HCT116 (cell line): ENCODE data around the gene SLC25A30.
"Not testable (repeated sequence)": the region's sequence is repeated elsewhere in the genome, so short reads cannot be mapped to it uniquely, and the experiment has no call there.

Experiments
- ATF3 ChIP-seq: IDR thresholded peaks from 2 replicates; pipeline ENCODE4 v1.6.1; 2012
- CTCF ChIP-seq, 3 experiments: fragments of 200-600 bp in 1 of 3; sonication (generic) in 1 of 3; IDR thresholded peaks in 2 of 3; conservative IDR thresholded peaks in 1 of 3; 2 replicates each; pipeline ENCODE4 v1.5.1; 2012 to 2017; ENCODE audit warnings: low read depth in 2 of 3, low read length in 2 of 3, antibody characterized with exemption in 1 of 3, borderline replicate concordance in 1 of 3, control low read depth in 1 of 3, mild to moderate bottlenecking in 1 of 3, mixed read lengths in 1 of 3, mixed run types in 1 of 3, moderate library complexity in 1 of 3; ENCODE audit not compliant: insufficient read depth in 1 of 3
- EZH2 ChIP-seq: fragments of 200-600 bp; sonication (generic); IDR thresholded peaks from 2 replicates; pipeline ENCODE4 v1.6.1; 2017; ENCODE audit warnings: antibody characterized with exemption, mixed run types
- EZH2phosphoT487 ChIP-seq: fragments of 200-600 bp; IDR thresholded peaks from 2 replicates; pipeline ENCODE4 v1.6.1; 2018; ENCODE audit warnings: antibody characterized with exemption, borderline replicate concordance
- FOSL1 ChIP-seq: IDR thresholded peaks from 2 replicates; pipeline ENCODE4 v1.6.1; 2012; ENCODE audit warnings: low read depth
- JUND ChIP-seq: IDR thresholded peaks from 2 replicates; pipeline ENCODE4 v1.6.1; 2012
- POLR2A ChIP-seq: IDR thresholded peaks from 2 replicates; pipeline ENCODE4 v1.7.0; 2011; ENCODE audit warnings: borderline replicate concordance; ENCODE audit not compliant: insufficient read depth, insufficient read length; ENCODE audit errors: extremely low read depth
- POLR2AphosphoS5 ChIP-seq: IDR thresholded peaks from 2 replicates; pipeline ENCODE4 v1.6.1; 2011; ENCODE audit warnings: mild to moderate bottlenecking, low read depth, low read length, moderate library complexity
- RAD21 ChIP-seq: IDR thresholded peaks from 2 replicates; pipeline ENCODE4 v1.6.1; 2012; ENCODE audit warnings: low read depth, mild to moderate bottlenecking
- SP1 ChIP-seq: IDR thresholded peaks from 2 replicates; pipeline ENCODE4 v1.6.1; 2012; ENCODE audit warnings: low read depth
- TCF7L2 ChIP-seq: IDR thresholded peaks from 2 replicates; pipeline ENCODE4 v1.7.0; 2011; ENCODE audit warnings: borderline replicate concordance, inconsistent platforms; ENCODE audit not compliant: insufficient read depth, insufficient read length; ENCODE audit errors: extremely low read depth
- TF ChIP-seq, protein P1 (sequence below): IDR thresholded peaks from 2 replicates; pipeline ENCODE4 v1.6.1; 2012
- TF ChIP-seq, protein P2 (sequence below): IDR thresholded peaks from 2 replicates; pipeline ENCODE4 v1.6.1; 2012; ENCODE audit warnings: low read depth

DNA sequence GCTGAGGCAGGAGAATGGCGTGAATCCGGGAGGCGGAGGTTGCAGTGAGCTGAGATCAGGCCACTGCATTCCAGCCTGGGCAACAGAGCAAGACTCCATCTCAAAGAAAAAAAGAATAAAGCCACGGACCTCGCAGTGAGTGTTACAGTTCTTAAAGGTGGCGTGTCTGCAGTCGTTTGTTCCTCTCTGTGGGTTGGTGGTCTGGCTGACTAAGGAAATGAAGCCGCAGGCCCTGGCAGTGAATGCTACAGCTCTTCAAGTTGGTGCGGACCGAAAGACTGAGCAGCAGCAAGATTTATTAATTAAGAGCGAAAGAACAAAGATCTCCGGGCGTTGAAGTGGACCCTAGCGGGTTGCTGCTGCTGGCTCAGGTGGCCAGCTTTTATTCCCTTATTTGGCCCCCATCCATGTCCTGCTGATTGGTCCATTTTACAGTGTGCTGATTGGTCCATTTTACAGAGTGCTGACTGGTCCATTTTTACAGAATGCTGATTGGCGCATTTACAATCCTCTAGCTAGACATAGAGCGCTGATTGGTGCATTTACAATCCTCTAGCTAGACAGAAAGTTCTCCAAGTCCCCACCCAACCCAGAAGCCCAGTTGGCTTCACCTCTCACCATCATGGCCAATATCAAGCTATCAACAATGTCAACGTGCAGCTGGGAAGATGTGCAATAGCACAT, 31.1 kb downstream of the SLC25A30 start:
- TF ChIP-seq CTCF (IDR thresholded peaks at IDR 0.05 in 2 of 3, conservative IDR thresholded peaks at IDR 0.05 in 1 of 3; ENCODE audit: borderline replicate concordance in 1 of 3, insufficient read depth in 1 of 3, low read depth in 2 of 3, low read length in 2 of 3); FOSL1; POLR2A; EZH2phosphoT487; JUND; TCF7L2; SP1; POLR2AphosphoS5; RAD21; ATF3; EZH2: not testable (repeated sequence)
- TF ChIP-seq, protein P1, sequence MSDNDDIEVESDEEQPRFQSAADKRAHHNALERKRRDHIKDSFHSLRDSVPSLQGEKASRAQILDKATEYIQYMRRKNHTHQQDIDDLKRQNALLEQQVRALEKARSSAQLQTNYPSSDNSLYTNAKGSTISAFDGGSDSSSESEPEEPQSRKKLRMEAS: not testable (repeated sequence)
- TF ChIP-seq, protein P2, sequence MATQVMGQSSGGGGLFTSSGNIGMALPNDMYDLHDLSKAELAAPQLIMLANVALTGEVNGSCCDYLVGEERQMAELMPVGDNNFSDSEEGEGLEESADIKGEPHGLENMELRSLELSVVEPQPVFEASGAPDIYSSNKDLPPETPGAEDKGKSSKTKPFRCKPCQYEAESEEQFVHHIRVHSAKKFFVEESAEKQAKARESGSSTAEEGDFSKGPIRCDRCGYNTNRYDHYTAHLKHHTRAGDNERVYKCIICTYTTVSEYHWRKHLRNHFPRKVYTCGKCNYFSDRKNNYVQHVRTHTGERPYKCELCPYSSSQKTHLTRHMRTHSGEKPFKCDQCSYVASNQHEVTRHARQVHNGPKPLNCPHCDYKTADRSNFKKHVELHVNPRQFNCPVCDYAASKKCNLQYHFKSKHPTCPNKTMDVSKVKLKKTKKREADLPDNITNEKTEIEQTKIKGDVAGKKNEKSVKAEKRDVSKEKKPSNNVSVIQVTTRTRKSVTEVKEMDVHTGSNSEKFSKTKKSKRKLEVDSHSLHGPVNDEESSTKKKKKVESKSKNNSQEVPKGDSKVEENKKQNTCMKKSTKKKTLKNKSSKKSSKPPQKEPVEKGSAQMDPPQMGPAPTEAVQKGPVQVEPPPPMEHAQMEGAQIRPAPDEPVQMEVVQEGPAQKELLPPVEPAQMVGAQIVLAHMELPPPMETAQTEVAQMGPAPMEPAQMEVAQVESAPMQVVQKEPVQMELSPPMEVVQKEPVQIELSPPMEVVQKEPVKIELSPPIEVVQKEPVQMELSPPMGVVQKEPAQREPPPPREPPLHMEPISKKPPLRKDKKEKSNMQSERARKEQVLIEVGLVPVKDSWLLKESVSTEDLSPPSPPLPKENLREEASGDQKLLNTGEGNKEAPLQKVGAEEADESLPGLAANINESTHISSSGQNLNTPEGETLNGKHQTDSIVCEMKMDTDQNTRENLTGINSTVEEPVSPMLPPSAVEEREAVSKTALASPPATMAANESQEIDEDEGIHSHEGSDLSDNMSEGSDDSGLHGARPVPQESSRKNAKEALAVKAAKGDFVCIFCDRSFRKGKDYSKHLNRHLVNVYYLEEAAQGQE: not testable (repeated sequence)
